HG03571 (cell line): ENCODE measurements around the gene SSRP1.
"Not testable (repeated sequence)": the region's sequence is repeated elsewhere in the genome, so short reads cannot be mapped to it uniquely, and the experiment has no call there.

Experiments
- ATAC-seq: cut with Tn5 transposase; IDR thresholded peaks from one replicate; pipeline ENCODE4 v1.9.1; 2021; ENCODE audit not compliant: unreplicated experiment

Gene SSRP1

DNA sequence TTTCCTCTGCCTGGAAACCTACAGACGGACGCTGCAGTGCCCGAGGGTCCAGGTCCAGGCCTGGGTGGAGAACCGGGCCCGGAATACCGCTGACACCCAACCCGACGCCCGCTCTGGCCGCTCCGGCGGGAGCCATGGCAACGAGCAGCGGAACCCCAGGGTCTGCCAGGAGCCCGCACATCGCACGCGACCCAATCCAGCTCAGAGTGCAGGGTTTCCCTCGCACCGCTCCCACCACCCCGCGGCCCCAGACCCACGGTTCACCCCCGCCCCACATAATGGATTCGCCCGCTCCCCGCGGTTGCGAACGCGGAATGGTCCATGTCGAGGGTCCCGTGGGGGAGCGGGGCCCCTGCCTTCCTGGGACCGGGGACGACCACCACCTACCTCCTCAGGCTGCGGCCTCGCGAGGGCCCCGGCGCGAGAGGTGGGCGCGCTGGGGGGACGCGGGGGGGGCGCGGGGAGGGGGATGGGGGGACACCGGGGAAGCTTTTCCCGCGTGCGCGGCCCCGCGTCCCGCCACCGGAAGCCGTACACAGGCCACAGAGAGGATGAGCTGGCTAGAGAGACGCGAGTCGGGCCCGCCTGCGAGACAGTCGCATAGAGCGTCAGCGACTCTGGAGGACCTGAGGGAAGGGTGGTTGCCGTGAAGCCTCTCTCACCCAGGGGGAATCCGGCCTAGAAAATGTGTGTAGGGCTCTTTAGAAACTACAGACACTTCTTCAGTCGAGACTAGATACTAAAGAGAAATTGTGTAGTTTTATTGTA is at the start of gene SSRP1:
TSS of gene SSRP1 (minus strand) at position 550 of the 768 bp plus-strand sequence. CDS start 771 bp downstream, outside the sequence.
- ATAC-seq = peak; percentile 99

GRCh38 chr11:57380975-57381374 is 45.3 kb upstream of the SSRP1 start, which contains the start of gene PRG3:
Gene PRG3 (minus strand): TSS chr11:57381150. CDS start chr11:57380708, 442 bp downstream.
- ATAC-seq = no peak

GRCh38 chr11:57379732-57380131 is 44.0 kb upstream of the SSRP1 start:
- no peak for ATAC-seq

- ATAC-seq = no peak
Measured at GRCh38 chr11:57378186-57378585, 42.5 kb upstream of the SSRP1 start.

GRCh38 chr11:57377107-57377506 is 41.4 kb upstream of the SSRP1 start:
- no peak for ATAC-seq

GRCh38 chr11:57376095-57377090 is 40.7 kb upstream of the SSRP1 start:
- ATAC-seq = no peak

- ATAC-seq = no peak
Measured at GRCh38 chr11:57375490-57375889, 39.8 kb upstream of the SSRP1 start.

- no peak for ATAC-seq
Measured at GRCh38 chr11:57374966-57375365, 39.3 kb upstream of the SSRP1 start.

- ATAC-seq = no peak
Measured at GRCh38 chr11:57373146-57373545, 37.5 kb upstream of the SSRP1 start.

- ATAC-seq = no peak
Measured at GRCh38 chr11:57370941-57371340, 35.2 kb upstream of the SSRP1 start.

GRCh38 chr11:57370251-57370650 is 34.6 kb upstream of the SSRP1 start:
- no peak for ATAC-seq

- no peak for ATAC-seq
Measured at GRCh38 chr11:57368845-57369232, 33.1 kb upstream of the SSRP1 start.

- ATAC-seq = no peak
Measured at GRCh38 chr11:57368106-57368844, 32.6 kb upstream of the SSRP1 start.

- no peak for ATAC-seq
Measured at GRCh38 chr11:57364851-57365660, 29.4 kb upstream of the SSRP1 start.

DNA sequence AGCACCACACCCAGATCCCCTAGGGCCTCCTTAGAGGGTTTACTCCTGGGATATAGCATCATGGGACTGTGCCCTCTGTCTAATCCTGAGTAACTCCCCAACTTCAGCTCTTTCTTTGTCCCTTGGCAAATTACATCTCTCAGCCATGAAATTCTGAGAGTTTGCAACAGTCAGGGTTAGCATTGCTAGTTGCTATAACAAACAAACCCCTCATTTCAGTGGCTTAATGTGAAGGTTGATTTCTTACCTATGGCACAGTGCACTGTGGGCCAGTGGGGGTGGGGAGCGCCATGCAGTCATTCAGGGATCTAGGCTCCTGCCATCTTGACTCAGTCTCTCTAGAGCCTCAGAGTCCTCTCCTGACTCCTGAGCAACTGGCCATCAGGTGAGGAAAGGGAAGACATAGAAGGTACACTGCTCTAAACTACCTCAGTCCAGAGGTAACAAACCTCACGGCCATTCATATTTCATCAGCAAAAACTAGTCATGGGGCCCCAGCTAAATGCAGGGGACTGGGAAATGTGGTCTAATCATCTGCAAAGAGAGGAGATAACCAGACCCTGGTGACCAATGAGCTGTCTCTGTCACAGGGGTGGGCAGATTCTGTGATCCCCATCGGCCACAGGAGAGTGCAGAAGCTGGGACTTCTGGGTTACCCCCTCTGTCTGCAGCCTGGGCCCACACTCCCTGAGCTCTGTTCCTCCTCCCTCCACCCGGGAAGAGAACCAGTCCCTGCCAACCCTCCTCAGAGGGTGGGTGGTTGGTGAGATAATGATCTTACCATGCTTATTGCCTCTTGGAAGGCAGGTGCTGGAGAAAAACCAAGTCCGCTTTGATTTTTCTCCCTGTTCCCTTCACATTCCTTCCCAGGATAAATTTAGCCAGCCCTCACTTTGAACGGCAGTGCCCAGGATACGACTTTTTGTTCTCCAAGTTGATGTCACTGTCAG is 27.7 kb upstream of the SSRP1 start:
- no peak for ATAC-seq

GRCh38 chr11:57361926-57362325 is 26.2 kb upstream of the SSRP1 start:
- ATAC-seq = no peak

DNA sequence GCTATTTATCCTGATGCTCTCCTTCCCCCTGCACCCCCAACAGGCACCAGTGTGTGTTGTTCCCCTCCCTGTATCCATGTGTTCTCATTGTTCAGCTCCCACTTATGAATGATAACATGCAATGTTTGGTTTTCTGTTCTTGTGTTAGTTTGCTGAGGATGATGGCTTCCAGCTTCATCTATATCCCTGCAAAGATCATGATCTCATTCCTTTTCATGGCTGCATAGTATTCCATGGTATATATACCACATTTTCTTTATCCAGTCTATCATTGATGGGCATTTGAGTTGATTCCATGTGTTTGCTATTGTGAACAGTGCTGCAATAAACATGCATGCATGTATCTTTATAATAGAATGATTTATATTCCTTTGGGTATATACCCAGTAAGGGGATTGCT is 25.7 kb upstream of the SSRP1 start:
- not testable (repeated sequence) for ATAC-seq

- ATAC-seq = no peak
Measured at GRCh38 chr11:57360991-57361390, 25.3 kb upstream of the SSRP1 start.
